HepG2 (cell line): ENCODE results near the gene TGIF1. TPM values are rescaled to one million over a fixed set of nuclear protein-coding genes. Genes with fewer than 3 reads are reported as not detected.
A peak's percentile ranks its signal among the peaks of the same experiment; 100 is the strongest.

Source experiments
- AHR ChIP-seq: IDR thresholded peaks from 2 replicates; pipeline ENCODE4 v1.6.1; 2018; ENCODE audit warnings: missing genetic modification reagents, missing compliant biosample characterization
- ASH2L ChIP-seq: fragments of 300-600, 200-600 bp; sonication (generic); IDR thresholded peaks from 2 replicates; pipeline ENCODE4 v1.7.0; 2017; ENCODE audit warnings: low read depth, mild to moderate bottlenecking, moderate library complexity, mixed read lengths, low read length; ENCODE audit not compliant: insufficient read length
- GLI4 ChIP-seq: sonication (generic); formaldehyde crosslinking; IDR thresholded peaks from 2 replicates; pipeline ENCODE4 v1.5.1; 2020; ENCODE audit warnings: missing genetic modification reagents, mild to moderate bottlenecking, moderate library complexity, borderline replicate concordance
- MED1 ChIP-seq: sonication (generic); formaldehyde crosslinking; IDR thresholded peaks from 2 replicates; pipeline ENCODE4 v1.4.0; 2020; ENCODE audit warnings: missing genetic modification reagents
- NRL ChIP-seq: sonication (generic); formaldehyde crosslinking; IDR thresholded peaks from 2 replicates; pipeline ENCODE4 v1.5.0; 2020; ENCODE audit warnings: missing genetic modification reagents, mild to moderate bottlenecking, moderate library complexity, borderline replicate concordance
- ZBTB8A ChIP-seq: sonication (generic); formaldehyde crosslinking; IDR thresholded peaks from 2 replicates; pipeline ENCODE4 v1.4.0; 2020; ENCODE audit warnings: mild to moderate bottlenecking, low read depth, missing genetic modification reagents, borderline replicate concordance
- ZNF232 ChIP-seq: sonication (generic); formaldehyde crosslinking; IDR thresholded peaks from 2 replicates; pipeline ENCODE4 v1.4.0; 2020; ENCODE audit warnings: missing genetic modification reagents, borderline replicate concordance
- ZNF572 ChIP-seq: sonication (generic); formaldehyde crosslinking; IDR thresholded peaks from 2 replicates; pipeline ENCODE4 v1.5.1; 2020; ENCODE audit warnings: mild to moderate bottlenecking, missing genetic modification reagents
- ZNF670 ChIP-seq: sonication (generic); formaldehyde crosslinking; IDR thresholded peaks from 2 replicates; pipeline ENCODE4 v1.8.0; 2022; ENCODE audit warnings: mild to moderate bottlenecking, missing genetic modification reagents, borderline replicate concordance
- polyA plus RNA-seq, 8 experiments: library from polyadenylated mRNA; depleted of rRNA in 3 of 8; stranded (reverse) in 7 of 8; unstranded in 1 of 8; fragments of >200 nt; fragmentation: Illumina TruSeq in 4 of 8; extraction: Trizol in 4 of 8; gene quantifications; 2 replicates each; pipeline versions ENCODE4 v1.2.1 to v1.2.3, GENCODE V29; 2011 to 2016; ENCODE audit warnings: low read depth in 4 of 8, missing spikeins in 1 of 8, mixed read lengths in 1 of 8; ENCODE audit not compliant: insufficient read depth in 1 of 8
- total RNA-seq, 5 experiments: library from RNA; depleted of rRNA; stranded (reverse); fragments of >200 nt; fragmentation: Illumina TruSeq; extraction: Trizol; gene quantifications; 2 replicates each; pipeline ENCODE4 v1.2.3, GENCODE V29; 2016; ENCODE audit warnings: low read depth in 1 of 5
- TF ChIP-seq, protein P1 (sequence below): sonication (generic); formaldehyde crosslinking; IDR thresholded peaks from 2 replicates; pipeline ENCODE4 v1.8.0; 2022; ENCODE audit warnings: missing genetic modification reagents, mild to moderate bottlenecking, borderline replicate concordance
- TF ChIP-seq, protein P2 (sequence below): sonication (generic); formaldehyde crosslinking; IDR thresholded peaks from 2 replicates; pipeline ENCODE4 v1.5.0; 2020; ENCODE audit warnings: mild to moderate bottlenecking, missing genetic modification reagents, borderline replicate concordance
- TF ChIP-seq, protein P3 (sequence below): sonication (generic); formaldehyde crosslinking; IDR thresholded peaks from 2 replicates; pipeline ENCODE4 v1.5.0; 2020; ENCODE audit warnings: missing genetic modification reagents
- TF ChIP-seq, protein P4 (sequence below): sonication (generic); formaldehyde crosslinking; IDR thresholded peaks from 2 replicates; pipeline ENCODE4 v1.9.0; 2022; ENCODE audit warnings: missing genetic modification reagents, mild to moderate bottlenecking, borderline replicate concordance

Gene TGIF1
- total and polyA plus RNA-seq, 2 of the 13 experiments (the other 11 are each of a cell fraction or from before 2014, with no cell fraction given), result 50.0 to 76.1 TPM

DNA sequence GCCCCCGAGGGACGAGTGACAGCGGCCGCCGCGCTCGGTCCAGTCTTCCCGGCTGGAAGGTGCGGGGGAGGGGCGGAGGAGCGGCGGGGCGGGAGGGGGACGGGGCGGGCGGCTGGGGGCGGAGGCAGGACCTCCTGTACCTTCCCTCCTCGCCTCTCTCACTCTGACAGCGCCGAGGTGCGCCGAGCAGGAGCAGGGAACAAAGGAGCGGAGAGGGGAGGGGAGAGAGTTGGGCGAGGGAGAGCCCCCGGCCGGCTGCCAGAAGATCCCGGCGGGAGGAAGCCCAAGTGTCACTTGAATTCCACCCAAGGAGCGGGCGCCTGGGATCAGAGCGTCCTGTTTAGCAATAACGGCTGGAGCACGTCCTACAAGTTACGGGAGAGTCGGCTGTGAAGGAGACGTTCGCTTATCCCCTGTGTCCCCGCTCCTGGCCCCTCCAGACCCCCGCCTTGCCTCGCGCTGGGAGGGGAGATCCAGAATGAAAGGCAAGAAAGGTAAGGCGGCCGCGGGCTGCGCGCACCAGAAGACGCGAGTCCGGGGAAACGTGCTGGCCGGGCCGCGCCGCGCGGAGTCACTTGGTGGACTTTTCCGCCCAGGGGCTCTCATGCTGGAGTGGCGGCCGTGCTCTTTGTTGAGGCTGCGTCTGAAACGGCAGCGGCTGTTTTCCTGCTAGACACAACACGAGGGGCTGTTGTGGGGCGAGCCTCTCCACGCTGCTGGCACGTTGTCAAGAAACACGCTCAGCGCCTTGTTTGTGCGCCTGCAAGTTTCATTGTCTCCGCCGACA is at the start of gene TGIF1 (continued):
- no peak for TF ChIP-seq NRL (CRISPR knock-in tag)
- 0 out of 2 replicates have a peak, but pooled peaks have one; percentile 76 for TF ChIP-seq ZNF232
- TF ChIP-seq, protein P1, sequence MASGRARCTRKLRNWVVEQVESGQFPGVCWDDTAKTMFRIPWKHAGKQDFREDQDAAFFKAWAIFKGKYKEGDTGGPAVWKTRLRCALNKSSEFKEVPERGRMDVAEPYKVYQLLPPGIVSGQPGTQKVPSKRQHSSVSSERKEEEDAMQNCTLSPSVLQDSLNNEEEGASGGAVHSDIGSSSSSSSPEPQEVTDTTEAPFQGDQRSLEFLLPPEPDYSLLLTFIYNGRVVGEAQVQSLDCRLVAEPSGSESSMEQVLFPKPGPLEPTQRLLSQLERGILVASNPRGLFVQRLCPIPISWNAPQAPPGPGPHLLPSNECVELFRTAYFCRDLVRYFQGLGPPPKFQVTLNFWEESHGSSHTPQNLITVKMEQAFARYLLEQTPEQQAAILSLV (CRISPR knock-in tag), result peak; percentile 55; the same call in 1 of the 2 replicates
- TF ChIP-seq, protein P2, sequence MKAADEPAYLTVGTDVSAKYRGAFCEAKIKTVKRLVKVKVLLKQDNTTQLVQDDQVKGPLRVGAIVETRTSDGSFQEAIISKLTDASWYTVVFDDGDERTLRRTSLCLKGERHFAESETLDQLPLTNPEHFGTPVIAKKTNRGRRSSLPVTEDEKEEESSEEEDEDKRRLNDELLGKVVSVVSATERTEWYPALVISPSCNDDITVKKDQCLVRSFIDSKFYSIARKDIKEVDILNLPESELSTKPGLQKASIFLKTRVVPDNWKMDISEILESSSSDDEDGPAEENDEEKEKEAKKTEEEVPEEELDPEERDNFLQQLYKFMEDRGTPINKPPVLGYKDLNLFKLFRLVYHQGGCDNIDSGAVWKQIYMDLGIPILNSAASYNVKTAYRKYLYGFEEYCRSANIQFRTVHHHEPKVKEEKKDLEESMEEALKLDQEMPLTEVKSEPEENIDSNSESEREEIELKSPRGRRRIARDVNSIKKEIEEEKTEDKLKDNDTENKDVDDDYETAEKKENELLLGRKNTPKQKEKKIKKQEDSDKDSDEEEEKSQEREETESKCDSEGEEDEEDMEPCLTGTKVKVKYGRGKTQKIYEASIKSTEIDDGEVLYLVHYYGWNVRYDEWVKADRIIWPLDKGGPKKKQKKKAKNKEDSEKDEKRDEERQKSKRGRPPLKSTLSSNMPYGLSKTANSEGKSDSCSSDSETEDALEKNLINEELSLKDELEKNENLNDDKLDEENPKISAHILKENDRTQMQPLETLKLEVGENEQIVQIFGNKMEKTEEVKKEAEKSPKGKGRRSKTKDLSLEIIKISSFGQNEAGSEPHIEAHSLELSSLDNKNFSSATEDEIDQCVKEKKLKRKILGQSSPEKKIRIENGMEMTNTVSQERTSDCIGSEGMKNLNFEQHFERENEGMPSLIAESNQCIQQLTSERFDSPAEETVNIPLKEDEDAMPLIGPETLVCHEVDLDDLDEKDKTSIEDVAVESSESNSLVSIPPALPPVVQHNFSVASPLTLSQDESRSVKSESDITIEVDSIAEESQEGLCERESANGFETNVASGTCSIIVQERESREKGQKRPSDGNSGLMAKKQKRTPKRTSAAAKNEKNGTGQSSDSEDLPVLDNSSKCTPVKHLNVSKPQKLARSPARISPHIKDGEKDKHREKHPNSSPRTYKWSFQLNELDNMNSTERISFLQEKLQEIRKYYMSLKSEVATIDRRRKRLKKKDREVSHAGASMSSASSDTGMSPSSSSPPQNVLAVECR (CRISPR knock-in tag), result peak; percentile 79
- peak; percentile 25 for TF ChIP-seq ASH2L
- TF ChIP-seq AHR (CRISPR knock-in tag), result no peak
- TF ChIP-seq, protein P3, sequence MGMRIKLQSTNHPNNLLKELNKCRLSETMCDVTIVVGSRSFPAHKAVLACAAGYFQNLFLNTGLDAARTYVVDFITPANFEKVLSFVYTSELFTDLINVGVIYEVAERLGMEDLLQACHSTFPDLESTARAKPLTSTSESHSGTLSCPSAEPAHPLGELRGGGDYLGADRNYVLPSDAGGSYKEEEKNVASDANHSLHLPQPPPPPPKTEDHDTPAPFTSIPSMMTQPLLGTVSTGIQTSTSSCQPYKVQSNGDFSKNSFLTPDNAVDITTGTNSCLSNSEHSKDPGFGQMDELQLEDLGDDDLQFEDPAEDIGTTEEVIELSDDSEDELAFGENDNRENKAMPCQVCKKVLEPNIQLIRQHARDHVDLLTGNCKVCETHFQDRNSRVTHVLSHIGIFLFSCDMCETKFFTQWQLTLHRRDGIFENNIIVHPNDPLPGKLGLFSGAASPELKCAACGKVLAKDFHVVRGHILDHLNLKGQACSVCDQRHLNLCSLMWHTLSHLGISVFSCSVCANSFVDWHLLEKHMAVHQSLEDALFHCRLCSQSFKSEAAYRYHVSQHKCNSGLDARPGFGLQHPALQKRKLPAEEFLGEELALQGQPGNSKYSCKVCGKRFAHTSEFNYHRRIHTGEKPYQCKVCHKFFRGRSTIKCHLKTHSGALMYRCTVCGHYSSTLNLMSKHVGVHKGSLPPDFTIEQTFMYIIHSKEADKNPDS (CRISPR knock-in tag), result no peak
- TF ChIP-seq, protein P4, sequence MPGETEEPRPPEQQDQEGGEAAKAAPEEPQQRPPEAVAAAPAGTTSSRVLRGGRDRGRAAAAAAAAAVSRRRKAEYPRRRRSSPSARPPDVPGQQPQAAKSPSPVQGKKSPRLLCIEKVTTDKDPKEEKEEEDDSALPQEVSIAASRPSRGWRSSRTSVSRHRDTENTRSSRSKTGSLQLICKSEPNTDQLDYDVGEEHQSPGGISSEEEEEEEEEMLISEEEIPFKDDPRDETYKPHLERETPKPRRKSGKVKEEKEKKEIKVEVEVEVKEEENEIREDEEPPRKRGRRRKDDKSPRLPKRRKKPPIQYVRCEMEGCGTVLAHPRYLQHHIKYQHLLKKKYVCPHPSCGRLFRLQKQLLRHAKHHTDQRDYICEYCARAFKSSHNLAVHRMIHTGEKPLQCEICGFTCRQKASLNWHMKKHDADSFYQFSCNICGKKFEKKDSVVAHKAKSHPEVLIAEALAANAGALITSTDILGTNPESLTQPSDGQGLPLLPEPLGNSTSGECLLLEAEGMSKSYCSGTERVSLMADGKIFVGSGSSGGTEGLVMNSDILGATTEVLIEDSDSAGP (CRISPR knock-in tag), result peak; percentile 51; the same call in 1 of the 2 replicates
- no peak for TF ChIP-seq ZBTB8A
- 0 out of 2 replicates have a peak, but pooled peaks have one; percentile 72 for TF ChIP-seq ZNF572
- peak; percentile 58 for TF ChIP-seq MED1 (CRISPR knock-in tag)
- TF ChIP-seq ZNF670, result peak; percentile 37; the same call in 1 of the 2 replicates
- 0 out of 2 replicates have a peak, but pooled peaks have one; percentile 49 for TF ChIP-seq GLI4 (CRISPR knock-in tag)
